ENCODE results near the gene AMACR. TPM values are rescaled to one million over a fixed set of nuclear protein-coding genes. Genes with fewer than 3 reads are reported as not detected.

The AMACR gene
- total RNA-seq, 1 experiment from 2014 or later = 9.1 TPM

DNA sequence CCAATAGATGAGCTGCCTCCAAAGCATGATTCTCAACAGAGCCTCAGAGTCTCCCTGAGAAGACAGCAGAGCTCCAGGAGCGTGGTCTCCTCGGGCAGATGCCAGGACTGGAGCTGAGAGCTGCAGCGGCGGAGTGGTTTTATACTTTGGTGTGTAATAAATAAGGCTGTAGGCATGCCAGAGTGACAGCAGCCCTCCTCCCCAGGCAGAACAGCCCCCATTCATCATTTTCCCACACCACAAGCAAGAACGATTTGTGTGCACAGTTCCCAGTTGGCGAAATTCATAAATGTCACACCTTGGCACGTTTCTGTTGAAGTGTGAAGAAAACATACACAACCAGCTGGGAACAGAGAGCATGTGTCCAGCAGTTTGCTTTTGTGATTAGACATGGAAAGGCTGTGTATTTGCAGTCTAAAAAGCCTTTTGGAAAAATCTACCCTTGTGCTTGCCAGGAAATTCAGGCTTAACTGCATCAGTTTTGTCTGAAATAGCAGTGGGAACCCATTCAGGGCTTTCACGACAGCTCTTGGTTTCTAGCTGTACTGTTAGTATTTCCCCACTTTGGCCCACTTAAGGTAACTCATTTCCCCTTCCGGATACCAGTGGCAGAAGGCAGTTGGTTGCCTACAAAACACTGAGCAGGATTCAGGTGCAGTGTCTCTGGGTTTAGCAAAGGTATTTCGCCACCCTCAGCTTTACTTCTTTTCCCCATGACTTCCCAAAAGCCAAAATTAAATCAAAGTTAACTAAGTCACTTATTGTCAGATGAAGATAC is 35.4 kb upstream of the AMACR start, which contains the start of gene C1QTNF3:
C1QTNF3 (minus strand) TSS at position 115 of the 778 bp plus-strand sequence; CDS start at position 27, 88 bp downstream.
- Mint-ChIP-seq H3K9me3 (ENCODE audit: low read depth, unreplicated experiment) (no peaks in the 10 kb centered on the region), H3K4me3 (ENCODE audit: low read depth, unreplicated experiment) (no peak within 1 kb of the TSS), H3K27ac (ENCODE audit: unreplicated experiment) (no peak within 1 kb of the TSS), H3K27me3 (ENCODE audit: unreplicated experiment) (no peaks in the 10 kb centered on the region), H3K36me3 (ENCODE audit: insufficient read depth, unreplicated experiment) (no peaks in the 10 kb centered on the region), H3K4me1 (ENCODE audit: low read depth, unreplicated experiment) (no peaks in the 10 kb centered on the region)
- DNase-seq = no peak
- BruUV-seq (replicated peaks) = no TSS peak
- TF ChIP-seq, protein P1, sequence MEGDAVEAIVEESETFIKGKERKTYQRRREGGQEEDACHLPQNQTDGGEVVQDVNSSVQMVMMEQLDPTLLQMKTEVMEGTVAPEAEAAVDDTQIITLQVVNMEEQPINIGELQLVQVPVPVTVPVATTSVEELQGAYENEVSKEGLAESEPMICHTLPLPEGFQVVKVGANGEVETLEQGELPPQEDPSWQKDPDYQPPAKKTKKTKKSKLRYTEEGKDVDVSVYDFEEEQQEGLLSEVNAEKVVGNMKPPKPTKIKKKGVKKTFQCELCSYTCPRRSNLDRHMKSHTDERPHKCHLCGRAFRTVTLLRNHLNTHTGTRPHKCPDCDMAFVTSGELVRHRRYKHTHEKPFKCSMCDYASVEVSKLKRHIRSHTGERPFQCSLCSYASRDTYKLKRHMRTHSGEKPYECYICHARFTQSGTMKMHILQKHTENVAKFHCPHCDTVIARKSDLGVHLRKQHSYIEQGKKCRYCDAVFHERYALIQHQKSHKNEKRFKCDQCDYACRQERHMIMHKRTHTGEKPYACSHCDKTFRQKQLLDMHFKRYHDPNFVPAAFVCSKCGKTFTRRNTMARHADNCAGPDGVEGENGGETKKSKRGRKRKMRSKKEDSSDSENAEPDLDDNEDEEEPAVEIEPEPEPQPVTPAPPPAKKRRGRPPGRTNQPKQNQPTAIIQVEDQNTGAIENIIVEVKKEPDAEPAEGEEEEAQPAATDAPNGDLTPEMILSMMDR (IDR thresholded peaks at IDR 0.05; ENCODE audit: unreplicated experiment) = no peak
- intact Hi-C loops (cut with micrococcal nuclease; ENCODE audit: unreplicated experiment) = no loop called here
- CTCF ChIA-PET = no interaction called here

DNA sequence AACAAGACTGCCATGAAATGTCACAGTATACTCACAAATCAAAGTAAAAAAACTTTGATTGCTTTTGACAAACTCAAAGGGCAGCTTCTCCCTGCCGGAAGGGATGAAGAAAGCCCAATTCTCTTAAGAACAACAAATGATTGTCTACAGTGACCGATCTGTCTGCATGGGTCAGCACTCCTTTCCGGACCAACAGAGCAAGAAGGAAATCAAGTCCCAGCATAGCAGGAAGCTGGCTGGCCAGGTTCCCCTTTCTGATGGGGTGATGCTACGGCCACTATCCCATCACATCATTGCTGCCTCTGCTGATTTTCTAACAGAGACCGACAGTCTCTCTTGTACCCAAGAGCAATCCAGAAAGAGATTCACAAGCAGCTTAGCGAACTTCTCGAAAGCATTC is 34.5 kb upstream of the AMACR start:
- H3K4me1 Mint-ChIP-seq (ENCODE audit: low read depth, unreplicated experiment) = no peaks in the 10 kb centered on the region
- H3K4me3 Mint-ChIP-seq (ENCODE audit: low read depth, unreplicated experiment) = no peak overlapping the region
- H3K9me3 Mint-ChIP-seq (ENCODE audit: low read depth, unreplicated experiment) = no peaks in the 10 kb centered on the region
- TF ChIP-seq, protein P1 (IDR thresholded peaks at IDR 0.05; ENCODE audit: unreplicated experiment) = no peak
- H3K27ac Mint-ChIP-seq (ENCODE audit: unreplicated experiment) = no peak overlapping the region
- intact Hi-C loops (cut with micrococcal nuclease; ENCODE audit: unreplicated experiment) = no loop called here
- no peaks in the 10 kb centered on the region for H3K36me3 Mint-ChIP-seq (ENCODE audit: insufficient read depth, unreplicated experiment)
- CTCF ChIA-PET = no interaction called here
- no TSS peak for BruUV-seq (replicated peaks)
- no peaks in the 10 kb centered on the region for H3K27me3 Mint-ChIP-seq (ENCODE audit: unreplicated experiment)
- no peak for DNase-seq

DNA sequence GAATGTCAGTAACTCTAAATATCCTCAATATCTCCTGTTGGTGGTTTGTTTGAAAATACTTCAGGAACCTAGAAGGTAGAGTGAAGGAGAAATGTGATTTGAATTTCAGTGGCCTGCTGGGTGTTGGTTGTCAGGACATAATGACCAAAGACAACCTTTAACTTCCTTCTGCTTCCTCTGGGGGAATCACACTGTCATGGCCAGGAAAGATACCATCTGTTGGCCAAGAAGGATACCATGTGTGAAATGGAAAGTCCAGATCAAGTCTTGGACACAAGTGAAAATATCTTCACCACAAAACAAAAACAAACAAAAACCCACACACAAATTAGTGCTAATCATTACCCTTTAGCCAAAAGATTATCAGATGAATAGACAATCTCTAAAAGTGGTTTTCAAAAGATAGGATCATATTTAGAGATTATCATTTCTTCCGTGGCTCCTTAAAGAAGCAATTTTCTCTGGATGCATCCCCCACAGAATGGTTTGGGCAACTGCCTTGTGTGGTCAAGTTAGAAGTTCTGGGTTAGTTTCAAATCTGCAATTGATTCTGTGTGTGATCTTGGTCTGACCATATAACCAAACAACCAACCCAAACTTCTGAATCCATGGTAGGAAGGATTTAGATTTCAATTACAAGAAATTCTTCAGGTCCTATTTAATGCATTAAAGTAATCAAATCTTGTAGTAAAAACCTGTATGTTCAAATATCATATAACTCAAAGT is 33.6 kb upstream of the AMACR start:
- DNase-seq = no peak
- H3K4me1 Mint-ChIP-seq (ENCODE audit: low read depth, unreplicated experiment) = no peaks in the 10 kb centered on the region
- no peak overlapping the region for H3K4me3 Mint-ChIP-seq (ENCODE audit: low read depth, unreplicated experiment)
- BruUV-seq (replicated peaks) = no TSS peak
- no peaks in the 10 kb centered on the region for H3K9me3 Mint-ChIP-seq (ENCODE audit: low read depth, unreplicated experiment)
- H3K27ac Mint-ChIP-seq (ENCODE audit: unreplicated experiment) = no peak overlapping the region
- CTCF ChIA-PET = no interaction called here
- H3K27me3 Mint-ChIP-seq (ENCODE audit: unreplicated experiment) = no peaks in the 10 kb centered on the region
- H3K36me3 Mint-ChIP-seq (ENCODE audit: insufficient read depth, unreplicated experiment) = no peaks in the 10 kb centered on the region
- TF ChIP-seq, protein P1 (IDR thresholded peaks at IDR 0.05; ENCODE audit: unreplicated experiment) = no peak
- intact Hi-C loops (cut with micrococcal nuclease; ENCODE audit: unreplicated experiment) = no loop called here

DNA sequence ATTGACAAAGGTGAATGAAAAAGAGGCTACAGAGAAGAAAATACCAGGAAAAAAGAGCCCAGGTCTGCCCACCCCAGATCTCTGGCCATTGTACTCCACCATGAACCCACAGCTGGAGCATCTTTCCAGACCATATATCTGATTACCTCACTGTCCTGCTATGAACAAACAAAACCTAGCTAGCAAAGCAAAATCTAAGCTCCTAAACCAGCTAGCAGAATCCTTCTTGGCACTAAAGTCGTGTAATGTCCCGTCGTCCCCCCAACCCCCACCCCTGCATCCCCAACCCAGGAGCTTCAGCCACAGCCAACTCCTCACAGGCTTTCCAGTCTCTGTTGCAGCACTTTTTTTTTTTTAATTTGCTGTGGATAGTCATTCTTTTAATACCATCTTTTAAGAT is 32.6 kb upstream of the AMACR start:
- CTCF ChIA-PET = no interaction called here
- no TSS peak for BruUV-seq (replicated peaks)
- no peak overlapping the region for H3K4me3 Mint-ChIP-seq (ENCODE audit: low read depth, unreplicated experiment)

More for the DNA sequence above, 32.6 kb upstream of the AMACR start:
- Mint-ChIP-seq H3K27ac (ENCODE audit: unreplicated experiment) (no peak overlapping the region), H3K36me3 (ENCODE audit: insufficient read depth, unreplicated experiment) (no peaks in the 10 kb centered on the region), H3K4me1 (ENCODE audit: low read depth, unreplicated experiment) (no peaks in the 10 kb centered on the region), H3K9me3 (ENCODE audit: low read depth, unreplicated experiment) (no peaks in the 10 kb centered on the region), H3K27me3 (ENCODE audit: unreplicated experiment) (no peaks in the 10 kb centered on the region)
- intact Hi-C loops (cut with micrococcal nuclease; ENCODE audit: unreplicated experiment) = no loop called here
- TF ChIP-seq, protein P1 (IDR thresholded peaks at IDR 0.05; ENCODE audit: unreplicated experiment) = no peak
- DNase-seq = no peak

All from Calu3 (cell line).